DMS79 (cell line): ENCODE results near the gene MRPS6.

ENCODE experiments used
- DNase-seq: peaks from one replicate; lab custom pipeline; 2025; lab: John Stamatoyannopoulos, UW

MRPS6 gene

DNA sequence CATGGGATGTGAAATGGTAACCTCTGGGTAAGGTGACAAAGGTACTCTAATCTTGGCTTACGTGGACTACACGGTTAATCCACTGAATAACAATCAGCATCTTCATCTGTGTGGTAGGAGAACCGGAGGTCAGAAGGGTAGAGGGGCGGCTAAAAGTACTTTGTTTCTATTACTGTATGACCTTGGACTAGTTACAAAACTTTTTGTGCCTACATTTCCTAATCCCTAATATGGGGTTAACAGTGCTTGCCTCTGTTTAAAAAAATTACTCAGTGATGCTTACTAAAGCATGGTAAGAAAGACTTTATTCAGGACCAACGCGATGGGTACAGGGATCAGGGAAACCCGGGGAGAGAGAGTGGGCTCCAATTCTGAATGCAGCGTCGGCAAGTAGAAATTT, 1.7 kb upstream of the MRPS6 start:
- DNase-seq: no peak

- no peak for DNase-seq
These were observed 990 bp upstream of the MRPS6 start for GRCh38 chr21:34072145-34073031.

DNA sequence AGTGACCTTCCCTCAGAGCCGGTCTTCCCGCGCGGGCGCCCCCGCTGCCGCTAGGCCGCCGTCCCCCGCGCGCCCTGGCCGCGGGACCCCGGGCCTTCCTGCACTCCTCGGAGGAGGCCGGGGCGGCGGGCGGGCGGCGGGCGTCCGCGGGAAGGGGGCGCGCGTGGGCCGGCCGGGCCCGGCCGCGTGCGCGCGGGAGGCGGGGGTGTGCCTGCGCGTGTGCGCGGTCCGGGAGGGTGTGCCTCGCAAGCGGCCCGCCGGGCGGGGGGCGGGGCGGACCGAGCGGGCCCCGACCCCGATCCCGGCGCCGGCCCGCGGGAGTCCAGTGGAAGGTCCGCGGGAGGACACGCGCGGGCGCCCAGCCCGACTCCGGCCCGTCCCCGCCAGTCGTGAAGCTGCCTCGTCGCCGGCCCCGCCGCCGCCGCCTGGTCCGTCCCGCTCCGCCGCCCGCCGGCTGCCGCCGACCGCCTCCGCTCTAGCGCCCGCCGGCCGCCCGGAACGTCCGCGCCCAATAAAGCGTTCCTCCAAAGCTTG, 438 bp downstream of the MRPS6 start:
- no peak for DNase-seq

DNA sequence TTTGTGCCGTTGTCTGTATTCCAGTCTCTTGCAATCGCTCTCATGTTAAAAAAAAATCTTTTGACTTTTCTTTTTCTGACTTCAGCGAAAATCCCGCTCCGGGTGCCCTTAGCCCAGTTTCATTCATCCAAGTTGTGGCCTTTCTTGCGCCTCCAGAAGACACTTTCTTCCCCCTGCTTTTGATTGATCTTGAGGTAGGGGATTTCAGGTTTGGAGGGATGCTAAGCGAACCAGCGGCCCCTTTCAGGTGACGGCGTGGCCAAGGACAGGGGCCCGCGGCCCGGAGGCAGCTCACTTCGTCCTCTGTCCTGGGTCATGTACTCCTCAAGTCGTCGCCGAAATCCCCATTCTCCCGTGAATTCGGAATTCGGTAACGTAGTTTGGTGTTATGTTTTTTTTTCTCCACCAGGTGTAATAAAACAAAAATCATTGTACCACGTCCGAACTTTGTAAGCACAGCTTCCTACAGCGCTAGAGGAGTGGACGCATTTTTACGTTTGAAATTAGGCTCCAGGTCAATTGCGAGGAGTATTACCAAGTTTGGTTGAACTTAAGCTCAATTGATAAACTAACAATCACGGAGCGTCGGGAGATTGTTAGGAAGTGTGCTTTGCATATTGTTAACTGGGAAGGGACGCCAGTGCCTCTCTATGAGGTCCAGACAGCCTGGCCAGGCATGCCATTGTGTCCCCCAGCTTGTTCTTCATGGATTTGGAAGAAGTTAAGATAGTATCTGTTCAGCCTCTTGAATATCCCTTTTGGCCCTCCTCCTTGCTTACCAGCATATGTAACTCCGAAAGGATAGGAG, 1.1 kb downstream of the MRPS6 start:
- no peak for DNase-seq

GRCh38 chr21:34075091-34075425, 1.7 kb downstream of the MRPS6 start:
- no peak for DNase-seq

GRCh38 chr21:34075760-34076660, 2.6 kb downstream of the MRPS6 start:
- DNase-seq: no peak

- DNase-seq: no peak
These were observed 3.5 kb downstream of the MRPS6 start for GRCh38 chr21:34076835-34077234.

DNA sequence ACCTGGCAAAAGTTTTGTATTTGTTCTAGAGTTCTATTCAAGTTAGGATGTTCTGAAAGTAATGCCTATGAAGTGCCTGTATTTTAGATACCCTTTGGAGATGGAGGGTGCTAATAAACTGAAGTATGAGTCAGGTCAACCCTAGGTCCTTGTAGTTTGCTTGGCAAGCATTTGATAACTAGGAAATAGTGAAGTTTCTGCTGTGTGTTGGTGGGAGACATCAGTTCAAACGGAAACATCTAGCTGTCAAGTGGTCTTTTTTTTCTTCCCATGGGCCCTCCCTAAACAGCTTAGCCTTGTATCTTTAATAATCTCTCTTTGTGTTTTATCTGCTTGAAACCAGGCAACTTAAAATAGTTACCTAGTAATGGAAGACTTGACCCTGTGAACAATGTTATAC, 4.5 kb downstream of the MRPS6 start:
- no peak for DNase-seq

GRCh38 chr21:34078915-34079314, 5.5 kb downstream of the MRPS6 start:
- DNase-seq: no peak

DNA sequence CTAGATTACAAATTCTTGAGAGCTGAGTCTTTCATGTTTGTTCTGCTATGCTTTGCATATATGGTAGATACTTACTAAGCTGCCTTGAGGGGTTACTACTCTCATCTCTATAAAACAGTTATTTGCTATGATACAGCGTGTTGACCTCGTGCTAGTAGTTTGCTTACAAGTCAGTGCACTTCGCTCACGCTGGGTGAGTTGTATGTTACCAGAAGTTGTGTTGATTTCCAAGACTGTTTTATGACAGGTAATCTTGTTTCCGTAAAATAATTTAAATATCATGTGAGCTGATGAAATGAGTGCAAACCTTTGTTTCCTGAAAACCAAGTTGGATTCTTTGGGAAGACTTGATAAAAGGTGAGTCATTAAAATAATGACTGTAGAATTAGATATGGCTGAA, 7.3 kb downstream of the MRPS6 start:
- DNase-seq: no peak

GRCh38 chr21:34082769-34083168, 9.4 kb downstream of the MRPS6 start:
- DNase-seq: no peak

DNA sequence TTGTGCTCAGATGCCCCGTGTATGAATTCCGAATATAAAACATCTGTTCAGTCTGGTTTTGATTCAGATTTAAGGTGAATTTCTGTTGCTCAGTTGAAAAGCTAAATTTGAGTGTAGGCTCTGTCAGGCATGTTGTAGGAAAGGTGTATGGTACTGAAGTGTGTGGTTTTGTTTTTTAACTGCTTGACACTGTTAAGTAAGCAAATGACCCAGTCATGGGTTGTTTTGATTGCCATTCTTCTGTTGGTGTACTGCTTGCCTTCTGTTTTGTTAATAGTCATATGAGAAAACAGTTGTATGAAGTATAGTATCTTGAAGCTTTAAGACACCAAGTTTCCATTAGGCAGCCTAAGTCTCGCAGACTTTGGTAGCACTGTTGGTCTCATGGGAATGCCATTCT, 10.0 kb downstream of the MRPS6 start:
- no peak for DNase-seq

- no peak for DNase-seq
These were observed 11.8 kb downstream of the MRPS6 start for GRCh38 chr21:34085129-34085528.

- no peak for DNase-seq
These were observed 13.5 kb downstream of the MRPS6 start for GRCh38 chr21:34086887-34087306.

DNA sequence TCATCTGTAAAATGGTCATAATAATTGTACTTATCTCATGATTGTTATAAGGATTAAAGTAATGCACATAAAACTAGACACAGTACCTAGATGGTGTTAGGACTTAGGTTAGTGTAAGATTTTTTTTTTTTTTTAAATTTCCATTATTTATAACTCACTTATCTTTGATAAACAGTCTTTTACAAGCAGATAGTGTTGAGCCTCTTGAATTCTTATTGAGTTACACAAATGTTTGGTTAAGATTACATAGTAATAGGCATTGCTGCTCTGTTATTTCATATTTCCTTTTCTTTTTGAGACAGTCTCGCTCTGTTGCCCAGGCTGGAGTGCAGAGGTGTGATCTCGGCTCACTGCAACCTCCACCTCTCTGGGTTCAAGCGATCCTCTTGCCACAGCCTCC, 15.4 kb downstream of the MRPS6 start:
- DNase-seq: no peak

DNA sequence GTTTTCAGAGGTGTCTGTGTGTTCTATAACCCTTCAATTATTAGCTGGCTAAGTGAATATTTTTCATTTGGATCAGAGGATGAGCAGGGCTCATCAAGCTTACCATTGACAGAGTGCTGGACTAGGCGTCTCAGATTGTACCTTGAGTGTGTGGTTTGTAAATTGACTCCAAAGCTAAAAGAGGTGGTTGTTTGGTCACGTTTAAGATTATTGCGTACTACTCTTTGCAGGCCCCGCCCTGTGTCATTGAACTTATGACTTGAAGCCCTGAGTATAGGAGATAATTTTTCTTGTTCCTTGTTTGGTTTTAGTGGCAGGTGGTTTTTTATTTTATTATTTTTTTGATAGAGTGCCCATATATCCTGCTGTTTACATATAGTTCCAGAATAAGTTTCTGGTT, 17.7 kb downstream of the MRPS6 start:
- DNase-seq: no peak

DNA sequence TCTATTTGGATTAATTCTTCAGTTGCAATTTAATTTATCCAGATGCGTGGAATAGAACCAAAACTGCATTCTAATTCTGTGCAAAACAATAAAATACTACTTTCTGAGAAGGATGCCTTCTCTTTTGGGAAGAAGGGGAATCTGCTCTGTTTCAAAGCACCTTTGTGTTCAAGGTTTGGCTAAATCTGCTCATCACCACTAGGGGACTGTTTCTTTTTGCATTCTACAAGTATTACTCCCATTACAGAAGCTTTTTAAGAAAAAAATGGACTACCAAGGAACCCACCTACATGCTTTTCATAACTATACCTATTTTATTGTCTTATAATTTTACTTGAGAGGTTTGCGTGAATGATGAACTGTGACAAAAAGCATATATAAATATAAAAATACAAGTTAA, 18.2 kb downstream of the MRPS6 start:
- no peak for DNase-seq

DNA sequence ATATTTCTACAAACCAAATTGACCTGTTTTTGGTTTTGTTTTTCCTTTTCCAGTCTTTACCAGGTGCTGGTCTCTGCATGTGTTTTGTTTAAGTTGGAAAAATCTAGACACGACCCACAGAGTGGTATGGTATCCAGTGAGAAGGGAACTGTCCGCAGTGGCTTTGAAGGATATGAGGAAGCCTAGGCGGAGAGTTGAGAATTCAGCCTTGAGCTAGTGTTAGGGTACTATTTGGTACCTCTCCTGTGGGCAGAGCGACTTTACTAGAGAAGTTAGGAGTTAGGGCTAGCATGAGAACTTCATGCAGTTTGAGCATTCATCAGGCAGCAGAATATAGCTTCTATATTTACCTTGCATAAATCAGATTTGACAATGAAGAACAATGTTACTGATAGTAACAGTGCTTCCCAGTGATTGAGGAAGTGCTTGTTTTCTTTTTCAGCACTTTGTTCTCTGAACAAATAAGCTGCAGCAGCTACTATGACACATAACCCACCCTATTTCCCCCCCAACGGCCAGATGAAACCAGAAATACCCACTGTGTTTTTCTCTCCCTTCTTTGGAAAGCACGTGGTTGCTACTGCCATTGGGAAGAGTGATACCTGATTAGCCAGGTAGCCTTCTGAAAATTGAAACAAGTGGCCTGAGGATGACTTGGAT, 19.0 kb downstream of the MRPS6 start:
- no peak for DNase-seq

GRCh38 chr21:34093083-34093482, 19.7 kb downstream of the MRPS6 start:
- DNase-seq: no peak

GRCh38 chr21:34094949-34095348, 21.6 kb downstream of the MRPS6 start:
- no peak for DNase-seq

DNA sequence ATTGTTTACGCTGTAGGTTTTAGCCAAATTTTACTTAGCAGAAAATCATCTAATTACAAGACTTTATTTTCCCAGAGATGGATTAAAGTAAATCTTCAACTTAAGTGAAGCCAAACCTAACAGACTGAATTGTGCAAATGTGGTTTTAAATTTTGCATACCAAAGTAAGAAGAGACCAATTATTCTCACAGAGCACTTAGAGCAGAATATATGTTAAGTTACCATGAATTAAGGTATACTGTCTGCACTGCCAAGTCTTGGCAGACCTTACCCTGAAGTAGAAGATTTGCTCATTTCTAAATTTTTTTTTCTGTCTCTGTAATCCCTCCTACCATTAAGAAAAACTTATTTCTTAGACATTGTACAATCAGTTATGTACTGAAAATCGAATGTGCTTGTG, 24.1 kb downstream of the MRPS6 start:
- no peak for DNase-seq

- no peak for DNase-seq
These were observed 27.0 kb downstream of the MRPS6 start for GRCh38 chr21:34100337-34100736.
